Measurements from ENCODE around the gene MRPL42.
A peak's percentile ranks its signal among the peaks of the same experiment; 100 is the strongest.
"Not testable (repeated sequence)": the region's sequence is repeated elsewhere in the genome, so short reads cannot be mapped to it uniquely, and the experiment has no call there.

MRPL42 gene

GRCh38 chr12:93467351-93468007 is at the start of gene MRPL42:
Gene MRPL42, plus strand, starts transcription at chr12:93467514. Its CDS starts 1,772 bp downstream, at chr12:93469286.
- H3K4me3 ChIP-seq (ENCODE audit: low read depth in 1 of 2, low read length in 2 of 2): peak within 1 kb of the TSS; percentile 89 to 97
- H3K27ac ChIP-seq (ENCODE audit: low read length): peak within 1 kb of the TSS; percentile 87
- H3K4me1 ChIP-seq (ENCODE audit: control insufficient read depth in 1 of 2, insufficient read depth in 2 of 2, low read length in 2 of 2): peaks cover 0 to 15% of the 10 kb centered on the region in 2 donors
- H3K27me3 ChIP-seq (ENCODE audit: low read depth, low read length): no peaks in the 10 kb centered on the region
- H3K9me3 ChIP-seq (ENCODE audit: control insufficient read depth in 1 of 2, low read length in 2 of 2): no peaks in the 10 kb centered on the region
- no peaks in the 10 kb centered on the region for H3K36me3 ChIP-seq (ENCODE audit: control insufficient read depth in 1 of 2, insufficient read depth in 2 of 2, low read length in 2 of 2)

GRCh38 chr12:93417967-93418480 is 49.3 kb upstream of the MRPL42 start:
- H3K36me3 ChIP-seq (ENCODE audit: control insufficient read depth in 1 of 2, insufficient read depth in 2 of 2, low read length in 2 of 2): no peaks in the 10 kb centered on the region
- no peak overlapping the region for H3K27ac ChIP-seq (ENCODE audit: low read length)
- peaks cover 9 to 26% of the 10 kb centered on the region in 2 donors for H3K4me1 ChIP-seq (ENCODE audit: control insufficient read depth in 1 of 2, insufficient read depth in 2 of 2, low read length in 2 of 2)
- H3K27me3 ChIP-seq (ENCODE audit: low read depth, low read length): no peaks in the 10 kb centered on the region
- no peak overlapping the region for H3K4me3 ChIP-seq (ENCODE audit: low read depth in 1 of 2, low read length in 2 of 2)
- no peaks in the 10 kb centered on the region for H3K9me3 ChIP-seq (ENCODE audit: control insufficient read depth in 1 of 2, low read length in 2 of 2)

GRCh38 chr12:93419388-93420034 is 47.8 kb upstream of the MRPL42 start:
- no peak overlapping the region for H3K4me3 ChIP-seq (ENCODE audit: low read depth in 1 of 2, low read length in 2 of 2)
- H3K4me1 ChIP-seq (ENCODE audit: control insufficient read depth in 1 of 2, insufficient read depth in 2 of 2, low read length in 2 of 2): peaks cover 9 to 33% of the 10 kb centered on the region in 2 donors
- no peaks in the 10 kb centered on the region for H3K36me3 ChIP-seq (ENCODE audit: control insufficient read depth in 1 of 2, insufficient read depth in 2 of 2, low read length in 2 of 2)
- no peaks in the 10 kb centered on the region for H3K27me3 ChIP-seq (ENCODE audit: low read depth, low read length)
- H3K9me3 ChIP-seq (ENCODE audit: control insufficient read depth in 1 of 2, low read length in 2 of 2): no peaks in the 10 kb centered on the region
- no peak overlapping the region for H3K27ac ChIP-seq (ENCODE audit: low read length)

GRCh38 chr12:93422050-93422449 is 45.3 kb upstream of the MRPL42 start:
- Histone ChIP-seq H3K36me3 (ENCODE audit: control insufficient read depth in 1 of 2, insufficient read depth in 2 of 2, low read length in 2 of 2) (no peaks in the 10 kb centered on the region), H3K4me1 (ENCODE audit: control insufficient read depth in 1 of 2, insufficient read depth in 2 of 2, low read length in 2 of 2) (peaks cover 10 to 37% of the 10 kb centered on the region in 2 donors), H3K4me3 (ENCODE audit: low read depth in 1 of 2, low read length in 2 of 2) (no peak overlapping the region), H3K27me3 (ENCODE audit: low read depth, low read length) (no peaks in the 10 kb centered on the region), H3K9me3 (ENCODE audit: control insufficient read depth in 1 of 2, low read length in 2 of 2) (no peaks in the 10 kb centered on the region), H3K27ac (ENCODE audit: low read length) (no peak overlapping the region)

GRCh38 chr12:93425736-93426411 is 41.4 kb upstream of the MRPL42 start:
- no peaks in the 10 kb centered on the region for H3K9me3 ChIP-seq (ENCODE audit: control insufficient read depth in 1 of 2, low read length in 2 of 2)
- no peaks in the 10 kb centered on the region for H3K27me3 ChIP-seq (ENCODE audit: low read depth, low read length)
- peaks cover 15 to 46% of the 10 kb centered on the region in 2 donors for H3K4me1 ChIP-seq (ENCODE audit: control insufficient read depth in 1 of 2, insufficient read depth in 2 of 2, low read length in 2 of 2)
- no peaks in the 10 kb centered on the region for H3K36me3 ChIP-seq (ENCODE audit: control insufficient read depth in 1 of 2, insufficient read depth in 2 of 2, low read length in 2 of 2)
- H3K27ac ChIP-seq (ENCODE audit: low read length): no peak overlapping the region
- H3K4me3 ChIP-seq (ENCODE audit: low read depth in 1 of 2, low read length in 2 of 2): no peak overlapping the region

- Histone ChIP-seq H3K4me3 (ENCODE audit: low read depth in 1 of 2, low read length in 2 of 2) (no peak overlapping the region), H3K27ac (ENCODE audit: low read length) (no peak overlapping the region), H3K27me3 (ENCODE audit: low read depth, low read length) (no peaks in the 10 kb centered on the region), H3K36me3 (ENCODE audit: control insufficient read depth in 1 of 2, insufficient read depth in 2 of 2, low read length in 2 of 2) (no peaks in the 10 kb centered on the region), H3K9me3 (ENCODE audit: control insufficient read depth in 1 of 2, low read length in 2 of 2) (no peaks in the 10 kb centered on the region), H3K4me1 (ENCODE audit: control insufficient read depth in 1 of 2, insufficient read depth in 2 of 2, low read length in 2 of 2) (peaks cover 15 to 48% of the 10 kb centered on the region in 2 donors)
Measured at GRCh38 chr12:93426412-93426805, 40.9 kb upstream of the MRPL42 start.

- no peak overlapping the region for H3K4me3 ChIP-seq (ENCODE audit: low read depth in 1 of 2, low read length in 2 of 2)
- no peaks in the 10 kb centered on the region for H3K27me3 ChIP-seq (ENCODE audit: low read depth, low read length)
- no peaks in the 10 kb centered on the region for H3K9me3 ChIP-seq (ENCODE audit: control insufficient read depth in 1 of 2, low read length in 2 of 2)
- peaks cover 15 to 53% of the 10 kb centered on the region in 2 donors for H3K4me1 ChIP-seq (ENCODE audit: control insufficient read depth in 1 of 2, insufficient read depth in 2 of 2, low read length in 2 of 2)
- no peaks in the 10 kb centered on the region for H3K36me3 ChIP-seq (ENCODE audit: control insufficient read depth in 1 of 2, insufficient read depth in 2 of 2, low read length in 2 of 2)
- no peak overlapping the region for H3K27ac ChIP-seq (ENCODE audit: low read length)
Measured at GRCh38 chr12:93427779-93428564, 39.3 kb upstream of the MRPL42 start.

GRCh38 chr12:93429448-93429847 is 37.9 kb upstream of the MRPL42 start:
- Histone ChIP-seq H3K9me3 (ENCODE audit: control insufficient read depth in 1 of 2, low read length in 2 of 2) (no peaks in the 10 kb centered on the region), H3K4me3 (ENCODE audit: low read depth in 1 of 2, low read length in 2 of 2) (no peak overlapping the region), H3K4me1 (ENCODE audit: control insufficient read depth in 1 of 2, insufficient read depth in 2 of 2, low read length in 2 of 2) (peaks cover 18 to 49% of the 10 kb centered on the region in 2 donors), H3K36me3 (ENCODE audit: control insufficient read depth in 1 of 2, insufficient read depth in 2 of 2, low read length in 2 of 2) (no peaks in the 10 kb centered on the region), H3K27ac (ENCODE audit: low read length) (no peak overlapping the region), H3K27me3 (ENCODE audit: low read depth, low read length) (no peaks in the 10 kb centered on the region)

- Histone ChIP-seq H3K27ac (ENCODE audit: low read length) (no peak overlapping the region), H3K4me1 (ENCODE audit: control insufficient read depth in 1 of 2, insufficient read depth in 2 of 2, low read length in 2 of 2) (peaks cover 16 to 49% of the 10 kb centered on the region in 2 donors)
Measured at GRCh38 chr12:93429852-93430251, 37.5 kb upstream of the MRPL42 start.

GRCh38 chr12:93430280-93430679 is 37.0 kb upstream of the MRPL42 start:
- Histone ChIP-seq H3K4me1 (ENCODE audit: control insufficient read depth in 1 of 2, insufficient read depth in 2 of 2, low read length in 2 of 2) (peaks cover 12 to 49% of the 10 kb centered on the region in 2 donors), H3K27ac (ENCODE audit: low read length) (no peak overlapping the region)

More at GRCh38 chr12:93429852-93430251, 37.5 kb upstream of the MRPL42 start:
- no peaks in the 10 kb centered on the region for H3K9me3 ChIP-seq (ENCODE audit: control insufficient read depth in 1 of 2, low read length in 2 of 2)
- H3K27me3 ChIP-seq (ENCODE audit: low read depth, low read length): no peaks in the 10 kb centered on the region
- H3K4me3 ChIP-seq (ENCODE audit: low read depth in 1 of 2, low read length in 2 of 2): no peak overlapping the region
- no peaks in the 10 kb centered on the region for H3K36me3 ChIP-seq (ENCODE audit: control insufficient read depth in 1 of 2, insufficient read depth in 2 of 2, low read length in 2 of 2)

GRCh38 chr12:93432031-93432430 is 35.3 kb upstream of the MRPL42 start:
- H3K36me3 ChIP-seq (ENCODE audit: control insufficient read depth in 1 of 2, insufficient read depth in 2 of 2, low read length in 2 of 2); H3K27ac ChIP-seq (ENCODE audit: low read length); H3K9me3 ChIP-seq (ENCODE audit: control insufficient read depth in 1 of 2, low read length in 2 of 2); H3K4me3 ChIP-seq (ENCODE audit: low read depth in 1 of 2, low read length in 2 of 2); H3K27me3 ChIP-seq (ENCODE audit: low read depth, low read length): not testable (repeated sequence)
- H3K4me1 ChIP-seq (ENCODE audit: control insufficient read depth in 1 of 2, insufficient read depth in 2 of 2, low read length in 2 of 2): peaks cover 7 to 42% of the 10 kb centered on the region in 2 donors

More at GRCh38 chr12:93430280-93430679, 37.0 kb upstream of the MRPL42 start:
- no peaks in the 10 kb centered on the region for H3K36me3 ChIP-seq (ENCODE audit: control insufficient read depth in 1 of 2, insufficient read depth in 2 of 2, low read length in 2 of 2)
- no peak overlapping the region for H3K4me3 ChIP-seq (ENCODE audit: low read depth in 1 of 2, low read length in 2 of 2)
- no peaks in the 10 kb centered on the region for H3K27me3 ChIP-seq (ENCODE audit: low read depth, low read length)
- no peaks in the 10 kb centered on the region for H3K9me3 ChIP-seq (ENCODE audit: control insufficient read depth in 1 of 2, low read length in 2 of 2)
